ENCODE results near the gene MYD88.
"Not testable (repeated sequence)": the region's sequence is repeated elsewhere in the genome, so short reads cannot be mapped to it uniquely, and the experiment has no call there.

The MYD88 gene

DNA sequence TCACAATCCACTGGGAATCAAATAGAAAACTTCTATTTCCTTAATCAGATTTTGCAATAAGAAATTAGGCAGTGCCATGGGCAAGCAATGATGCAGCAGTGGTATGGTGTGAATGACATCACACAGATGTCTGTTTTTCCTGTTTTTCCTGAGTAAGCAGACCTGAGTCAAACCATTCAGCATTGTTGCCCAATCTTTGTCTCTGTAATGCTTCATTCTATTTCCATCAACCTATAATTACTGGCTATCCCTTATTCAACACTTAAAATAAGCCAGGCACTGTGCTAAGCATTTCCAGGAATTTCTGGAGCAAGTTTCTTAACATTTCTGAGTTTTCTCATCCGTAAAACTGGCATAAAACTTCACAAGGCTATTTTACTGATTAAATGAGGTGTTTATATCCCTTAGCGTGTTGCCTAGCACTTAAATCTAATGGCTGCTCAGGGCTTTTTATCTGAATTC, 15.6 kb downstream of the MYD88 start:
- H4K20me1 ChIP-seq: no peaks in the 10 kb centered on the region
- no peaks in the 10 kb centered on the region for H3K4me1 ChIP-seq
- no peak for TF ChIP-seq Cebpa-rat (IDR thresholded peaks at IDR 0.05)
- no peak overlapping the region for H3K9ac ChIP-seq
- H3K27ac ChIP-seq: no peak overlapping the region
- no peaks in the 10 kb centered on the region for H3K27me3 ChIP-seq
- no peaks in the 10 kb centered on the region for H3K36me3 ChIP-seq
- no peak overlapping the region for H3K4me2 ChIP-seq
- H3K9me3 ChIP-seq: no peaks in the 10 kb centered on the region
- no peak overlapping the region for H3K4me3 ChIP-seq

- Histone ChIP-seq H3K4me2 (no peak overlapping the region), H3K27me3 (no peaks in the 10 kb centered on the region), H3K4me3 (no peak overlapping the region), H4K20me1 (no peaks in the 10 kb centered on the region), H3K36me3 (no peaks in the 10 kb centered on the region), H3K9me3 (no peaks in the 10 kb centered on the region), H3K27ac (no peak overlapping the region), H3K9ac (no peak overlapping the region), H3K4me1 (no peaks in the 10 kb centered on the region)
- TF ChIP-seq Cebpa-rat (IDR thresholded peaks at IDR 0.05): no peak
Observed at GRCh38 chr3:38154625-38155255, 16.3 kb downstream of the MYD88 start.

DNA sequence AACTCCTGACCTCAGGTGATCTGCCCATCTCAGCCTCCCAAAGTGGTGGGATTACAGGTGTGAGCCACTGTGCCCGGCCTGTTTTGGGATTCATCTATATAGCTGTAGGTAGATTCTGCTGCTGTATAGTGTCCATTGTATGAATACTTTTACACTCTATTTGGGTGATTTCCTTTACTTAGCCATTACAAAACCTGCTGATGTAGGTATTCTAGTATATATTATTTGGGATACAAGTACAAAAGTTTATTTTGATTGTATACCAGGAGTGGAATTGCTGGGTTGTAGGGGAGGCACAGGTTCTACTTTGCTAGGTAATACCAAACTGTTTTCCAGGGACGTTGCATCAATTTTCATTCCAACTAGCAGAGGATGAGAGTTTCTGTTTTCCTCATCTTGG, 17.4 kb downstream of the MYD88 start:
- H3K4me1 ChIP-seq: no peaks in the 10 kb centered on the region
- H3K9me3 ChIP-seq: no peaks in the 10 kb centered on the region
- H4K20me1 ChIP-seq: no peaks in the 10 kb centered on the region
- H3K9ac ChIP-seq: no peak overlapping the region
- H3K27ac ChIP-seq: no peak overlapping the region
- no peaks in the 10 kb centered on the region for H3K36me3 ChIP-seq
- no peak for TF ChIP-seq Cebpa-rat (IDR thresholded peaks at IDR 0.05)
- H3K4me3 ChIP-seq: no peak overlapping the region
- H3K4me2 ChIP-seq: no peak overlapping the region
- H3K27me3 ChIP-seq: no peaks in the 10 kb centered on the region

DNA sequence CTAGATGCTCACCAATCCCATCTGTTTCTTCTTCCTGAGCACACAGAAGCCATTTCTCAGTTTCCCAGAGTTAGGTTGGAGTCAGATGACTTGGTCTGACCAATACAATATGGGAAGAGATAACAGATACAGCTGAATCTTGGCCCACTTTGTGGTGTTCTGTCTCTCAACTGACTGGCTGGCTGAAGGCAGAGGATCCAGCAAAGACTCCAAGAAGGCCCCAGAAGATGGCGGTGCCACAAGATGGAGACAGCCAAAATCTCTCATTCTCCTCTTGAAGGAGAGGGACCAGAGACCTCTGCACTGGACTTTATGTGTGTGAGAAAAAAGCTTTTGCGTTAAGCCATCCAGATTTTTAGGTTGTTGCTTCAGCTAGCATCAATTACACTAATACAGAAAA, 18.7 kb downstream of the MYD88 start:
- no peak overlapping the region for H3K27ac ChIP-seq

DNA sequence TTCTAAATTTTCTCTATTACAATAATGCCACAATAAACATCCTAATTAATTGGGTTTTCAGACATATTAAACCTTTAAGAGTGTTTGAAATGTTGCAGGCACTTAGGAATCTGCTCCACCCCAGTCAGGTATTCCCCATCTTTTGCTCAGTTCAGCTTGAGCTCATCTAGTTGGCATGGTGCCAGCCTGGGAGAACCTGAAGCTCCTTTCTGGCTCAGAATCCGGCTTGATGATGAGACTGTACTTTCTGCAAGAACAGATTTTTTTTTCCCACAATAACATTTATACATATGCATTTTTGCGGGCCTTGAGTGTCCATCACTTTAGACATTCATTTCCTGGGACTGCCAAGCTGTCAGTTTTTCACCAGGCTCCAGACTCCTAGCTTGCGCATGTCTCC, 19.1 kb downstream of the MYD88 start:
- Histone ChIP-seq H3K4me1 (no peaks in the 10 kb centered on the region), H3K36me3 (no peaks in the 10 kb centered on the region), H3K9me3 (no peaks in the 10 kb centered on the region), H3K9ac (no peak overlapping the region), H3K27me3 (no peaks in the 10 kb centered on the region), H3K27ac (no peak overlapping the region), H3K4me3 (no peak overlapping the region), H3K4me2 (no peak overlapping the region), H4K20me1 (no peaks in the 10 kb centered on the region)
- TF ChIP-seq Cebpa-rat (IDR thresholded peaks at IDR 0.05): no peak

More for the DNA sequence above, 18.7 kb downstream of the MYD88 start:
- H3K4me3 ChIP-seq: no peak overlapping the region
- H3K36me3 ChIP-seq: no peaks in the 10 kb centered on the region
- no peaks in the 10 kb centered on the region for H4K20me1 ChIP-seq
- TF ChIP-seq Cebpa-rat (IDR thresholded peaks at IDR 0.05): no peak
- H3K9me3 ChIP-seq: no peaks in the 10 kb centered on the region
- H3K27me3 ChIP-seq: no peaks in the 10 kb centered on the region
- no peaks in the 10 kb centered on the region for H3K4me1 ChIP-seq
- no peak overlapping the region for H3K4me2 ChIP-seq
- no peak overlapping the region for H3K9ac ChIP-seq

- no peak overlapping the region for H3K9ac ChIP-seq
- TF ChIP-seq Cebpa-rat (IDR thresholded peaks at IDR 0.05): no peak
- no peaks in the 10 kb centered on the region for H3K27me3 ChIP-seq
- H3K4me1 ChIP-seq: no peaks in the 10 kb centered on the region
- no peaks in the 10 kb centered on the region for H4K20me1 ChIP-seq
- H3K36me3 ChIP-seq: no peaks in the 10 kb centered on the region
- H3K4me3 ChIP-seq: no peak overlapping the region
- no peak overlapping the region for H3K27ac ChIP-seq
- no peaks in the 10 kb centered on the region for H3K9me3 ChIP-seq
- no peak overlapping the region for H3K4me2 ChIP-seq
Observed at GRCh38 chr3:38158472-38158871, 20.0 kb downstream of the MYD88 start.

GRCh38 chr3:38160704-38161103, 22.2 kb downstream of the MYD88 start:
- H3K4me2 ChIP-seq, H3K4me1 ChIP-seq, H3K9me3 ChIP-seq, H4K20me1 ChIP-seq, H3K27ac ChIP-seq, H3K9ac ChIP-seq, H3K4me3 ChIP-seq, H3K36me3 ChIP-seq, H3K27me3 ChIP-seq: not testable (repeated sequence)

DNA sequence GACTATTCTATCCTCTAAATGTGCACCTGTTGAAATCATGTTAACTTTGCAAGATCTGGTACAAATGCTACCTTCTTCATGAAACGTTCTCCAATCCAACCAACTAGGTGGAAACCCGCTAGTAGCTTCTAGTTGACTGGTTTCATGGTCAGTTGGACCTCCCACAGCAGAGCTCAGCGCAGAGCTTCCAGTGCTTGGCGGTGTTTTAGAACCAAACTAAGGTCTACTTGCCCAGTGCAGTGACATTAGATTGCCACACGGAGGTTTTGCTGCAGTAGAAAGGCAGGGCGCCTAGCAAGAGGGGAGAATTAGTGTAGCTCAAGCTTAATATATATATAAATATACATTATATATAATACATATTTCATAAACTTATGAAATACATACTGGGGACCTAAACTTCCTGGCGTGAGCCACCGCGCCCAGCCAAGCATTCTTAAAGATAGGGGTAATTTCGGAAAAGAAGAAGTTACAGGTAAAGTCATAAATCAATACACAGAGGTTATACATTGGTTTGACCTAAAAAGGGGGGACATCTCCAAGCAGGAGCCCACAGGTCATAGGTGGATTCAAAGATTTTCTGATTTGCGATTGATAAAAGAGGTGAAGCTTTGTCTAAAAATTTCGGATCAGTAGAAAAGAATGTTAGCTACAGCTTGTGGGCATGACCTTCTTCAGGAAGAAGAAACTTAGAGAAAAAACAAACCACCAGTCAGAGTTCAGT, 24.8 kb downstream of the MYD88 start:
- Histone ChIP-seq H3K9ac (no peak overlapping the region), H3K9me3 (no peaks in the 10 kb centered on the region), H3K4me2 (0 out of 2 replicates have a peak overlapping the region, but pooled peaks have one; percentile 98), H3K4me3 (no peak overlapping the region), H3K27me3 (no peaks in the 10 kb centered on the region), H3K4me1 (peaks cover 30% of the 10 kb centered on the region), H3K36me3 (no peaks in the 10 kb centered on the region), H4K20me1 (peaks cover 22% of the 10 kb centered on the region), H3K27ac (no peak overlapping the region)
- TF ChIP-seq Cebpa-rat (IDR thresholded peaks at IDR 0.05): no peak

DNA sequence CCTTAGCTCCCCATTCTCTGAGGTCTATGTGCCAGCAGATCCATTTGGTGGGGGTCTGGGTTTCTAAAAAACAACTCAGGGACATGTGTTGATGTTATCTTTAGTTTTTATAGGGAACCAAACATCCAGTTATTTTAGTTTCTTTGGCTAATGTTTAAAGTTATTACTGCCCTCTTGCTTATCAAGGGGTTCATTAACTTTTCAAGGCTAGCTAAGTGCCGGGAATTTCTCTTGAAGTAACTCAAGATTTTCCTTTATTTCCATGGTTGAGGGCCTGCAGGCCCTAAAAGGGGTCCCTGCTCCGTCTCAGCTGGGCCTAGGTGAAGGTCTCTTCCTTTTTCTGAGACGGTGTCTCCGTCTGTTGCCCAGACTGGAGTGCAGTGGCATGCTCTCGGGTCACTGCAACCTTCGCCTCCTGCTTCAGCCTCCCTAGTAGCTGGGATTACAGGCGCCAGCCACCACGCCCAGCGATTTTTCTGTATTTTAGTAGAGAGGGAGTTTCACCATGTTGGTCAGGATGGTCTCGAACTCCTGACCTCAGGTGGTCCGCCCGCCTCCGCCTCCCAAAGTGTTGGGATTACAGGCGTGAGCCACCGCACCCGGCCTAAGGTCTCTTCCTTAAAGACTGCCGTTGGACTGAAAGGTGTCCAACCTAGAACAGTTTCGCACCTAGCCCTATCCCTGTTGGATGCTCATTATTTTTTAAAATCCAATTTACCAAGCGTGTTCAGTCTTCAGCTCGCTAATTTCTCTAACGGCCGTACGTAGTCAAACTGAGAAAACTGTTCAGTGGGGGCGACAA, 25.6 kb downstream of the MYD88 start:
- peak overlapping the region; percentile 97 for H3K4me3 ChIP-seq
- peaks cover 29% of the 10 kb centered on the region for H4K20me1 ChIP-seq
- TF ChIP-seq Cebpa-rat (IDR thresholded peaks at IDR 0.05): no peak
- peaks cover 36% of the 10 kb centered on the region for H3K4me1 ChIP-seq
- H3K9ac ChIP-seq: peak overlapping the region; percentile 97
- peak overlapping the region; percentile 99 for H3K27ac ChIP-seq
- H3K9me3 ChIP-seq: no peaks in the 10 kb centered on the region
- peak overlapping the region; percentile 98 for H3K4me2 ChIP-seq
- no peaks in the 10 kb centered on the region for H3K36me3 ChIP-seq
- no peaks in the 10 kb centered on the region for H3K27me3 ChIP-seq

DNA sequence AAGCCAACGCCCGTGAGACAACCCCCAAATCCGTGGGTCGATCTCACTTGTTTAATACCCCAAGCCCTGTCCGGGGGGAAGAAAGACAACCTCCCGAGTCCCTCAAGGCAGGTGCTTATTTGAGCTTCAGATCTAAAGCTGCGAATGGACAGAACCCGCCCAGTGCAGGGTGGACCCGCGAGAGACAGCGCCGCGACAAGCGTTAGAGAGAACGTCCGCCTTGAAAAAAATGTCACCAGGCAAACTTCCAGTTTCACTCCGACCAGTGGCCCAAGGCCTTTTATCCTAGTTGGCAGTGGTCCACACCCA, 26.1 kb downstream of the MYD88 start:
- no peak for TF ChIP-seq Cebpa-rat (IDR thresholded peaks at IDR 0.05)
- H3K4me2 ChIP-seq: peak overlapping the region; percentile 98
- peak overlapping the region; percentile 97 for H3K9ac ChIP-seq
- peak overlapping the region; percentile 97 for H3K4me3 ChIP-seq
- H3K27me3 ChIP-seq: no peaks in the 10 kb centered on the region
- H3K36me3 ChIP-seq: no peaks in the 10 kb centered on the region
- peaks cover 35% of the 10 kb centered on the region for H4K20me1 ChIP-seq
- H3K4me1 ChIP-seq: peaks cover 36% of the 10 kb centered on the region
- H3K27ac ChIP-seq: peak overlapping the region; percentile 99
- no peaks in the 10 kb centered on the region for H3K9me3 ChIP-seq

Measured in BLaER1 (cell line).